RWPE1 (cell line): Measurements from ENCODE around the gene UBE2J2.

Experiments
- CTCF ChIA-PET: fragments of 350-600 bp; sonication (Branson Sonifier 250); formaldehyde crosslinking; extraction: SDS; loops from one replicate; lab custom pipeline; 2021; lab: Yijun Ruan, JAX
- POLR2A ChIA-PET: fragments of 400-600 bp; formaldehyde crosslinking; extraction: SDS; loops from one replicate; lab custom pipeline; 2020; ENCODE audit warnings: antibody characterized with exemption; ENCODE audit not compliant: low non-redundant PET; lab: Yijun Ruan, JAX
- DNase-seq: peaks from one replicate; pipeline ENCODE4 v3.0.0; 2012; ENCODE audit warnings: low spot score
- H3K27ac ChIP-seq: fragments of 450-650 bp; 2 replicates; pipeline ENCODE4 v1.5.1; 2017
- TF ChIP-seq, protein P1 (sequence below): fragments of 450-650 bp; conservative IDR thresholded peaks from 2 replicates; pipeline ENCODE4 v1.5.1; 2017; ENCODE audit warnings: low read depth, mild to moderate bottlenecking

The UBE2J2 gene

DNA sequence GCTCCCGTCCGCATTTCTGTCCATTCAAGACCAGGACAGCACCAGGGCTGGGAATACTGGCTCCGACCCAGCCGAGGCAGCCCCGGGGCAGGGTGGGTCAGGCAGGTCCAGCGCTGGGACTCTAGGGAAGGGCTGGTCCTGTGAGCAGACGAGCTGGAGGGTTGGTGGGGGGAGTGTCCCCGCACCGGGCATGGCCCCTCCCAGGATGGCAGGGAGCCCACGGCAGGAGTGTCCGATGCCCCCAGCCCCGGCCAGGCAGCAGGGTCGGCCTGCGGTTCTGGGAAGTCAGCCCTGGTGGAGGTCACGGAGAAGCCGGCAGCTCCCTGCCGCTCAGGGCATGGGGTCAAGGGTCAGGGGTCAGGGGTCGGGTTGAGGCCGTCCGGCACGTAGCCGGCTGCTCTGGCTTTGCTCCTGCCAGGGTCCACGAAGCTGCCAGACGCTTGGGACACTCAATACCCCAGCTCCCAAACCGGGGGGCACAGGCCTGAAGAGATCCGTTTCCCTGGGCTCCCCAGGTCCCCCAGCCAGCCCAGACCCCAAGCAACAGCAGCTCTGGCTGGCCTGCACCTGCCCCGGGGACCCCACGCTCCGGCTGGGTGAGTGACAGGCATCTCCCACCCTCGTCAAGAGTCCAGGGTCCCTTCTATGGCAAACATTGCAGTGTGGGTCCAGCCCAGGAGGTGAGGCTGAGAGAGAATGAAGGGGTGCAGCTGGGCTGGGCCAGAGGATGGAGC lies 33.9 kb downstream of the UBE2J2 start:
- TF ChIP-seq, protein P1, sequence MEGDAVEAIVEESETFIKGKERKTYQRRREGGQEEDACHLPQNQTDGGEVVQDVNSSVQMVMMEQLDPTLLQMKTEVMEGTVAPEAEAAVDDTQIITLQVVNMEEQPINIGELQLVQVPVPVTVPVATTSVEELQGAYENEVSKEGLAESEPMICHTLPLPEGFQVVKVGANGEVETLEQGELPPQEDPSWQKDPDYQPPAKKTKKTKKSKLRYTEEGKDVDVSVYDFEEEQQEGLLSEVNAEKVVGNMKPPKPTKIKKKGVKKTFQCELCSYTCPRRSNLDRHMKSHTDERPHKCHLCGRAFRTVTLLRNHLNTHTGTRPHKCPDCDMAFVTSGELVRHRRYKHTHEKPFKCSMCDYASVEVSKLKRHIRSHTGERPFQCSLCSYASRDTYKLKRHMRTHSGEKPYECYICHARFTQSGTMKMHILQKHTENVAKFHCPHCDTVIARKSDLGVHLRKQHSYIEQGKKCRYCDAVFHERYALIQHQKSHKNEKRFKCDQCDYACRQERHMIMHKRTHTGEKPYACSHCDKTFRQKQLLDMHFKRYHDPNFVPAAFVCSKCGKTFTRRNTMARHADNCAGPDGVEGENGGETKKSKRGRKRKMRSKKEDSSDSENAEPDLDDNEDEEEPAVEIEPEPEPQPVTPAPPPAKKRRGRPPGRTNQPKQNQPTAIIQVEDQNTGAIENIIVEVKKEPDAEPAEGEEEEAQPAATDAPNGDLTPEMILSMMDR, result no peak
- no peak for DNase-seq
- peak overlapping the region; percentile 21; the same call in 1 of the 2 replicates for H3K27ac ChIP-seq
- CTCF ChIA-PET, result interaction anchor here (0.5 to 1.7 kb wide), 5 partner anchors 10 to 118 kb away, joined by 3 to 11 read pairs (median 6); no protein-coding TSS in a partner anchor
- POLR2A ChIA-PET, result interaction anchor here (1.1 kb wide), 1 partner anchor 11 kb away, joined by 4 read pairs; no protein-coding TSS in a partner anchor

DNA sequence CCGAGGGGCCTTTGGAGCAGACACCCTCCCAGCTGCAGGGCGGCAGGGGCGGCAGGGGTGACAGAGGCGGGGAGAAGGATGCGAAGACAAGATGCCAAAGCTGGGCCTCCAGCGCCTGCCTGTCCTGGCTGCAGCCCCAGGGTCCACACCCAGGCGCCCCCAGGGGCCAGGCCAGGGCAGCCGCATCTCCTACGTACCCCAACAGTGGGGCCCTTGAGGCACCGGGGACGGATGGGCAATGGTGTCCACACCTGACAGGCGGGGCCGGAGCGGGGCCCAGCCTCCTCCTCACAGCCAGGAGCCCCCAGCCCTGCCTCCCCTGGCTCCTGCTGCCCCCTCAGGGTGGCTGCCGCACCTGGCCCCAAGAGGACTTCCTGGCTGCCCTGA lies 34.4 kb downstream of the UBE2J2 start:
- POLR2A ChIA-PET, result interaction anchor here (1.1 kb wide), 1 partner anchor 12 kb away, joined by 4 read pairs; no protein-coding TSS in a partner anchor
- no peak for DNase-seq
- peak overlapping the region; percentile 21; the same call in 1 of the 2 replicates for H3K27ac ChIP-seq
- TF ChIP-seq, protein P1, result no peak
- CTCF ChIA-PET, result interaction anchor here (0.5 to 1.7 kb wide), 4 partner anchors 16 to 117 kb away, joined by 3 to 11 read pairs (median 6); no protein-coding TSS in a partner anchor

DNA sequence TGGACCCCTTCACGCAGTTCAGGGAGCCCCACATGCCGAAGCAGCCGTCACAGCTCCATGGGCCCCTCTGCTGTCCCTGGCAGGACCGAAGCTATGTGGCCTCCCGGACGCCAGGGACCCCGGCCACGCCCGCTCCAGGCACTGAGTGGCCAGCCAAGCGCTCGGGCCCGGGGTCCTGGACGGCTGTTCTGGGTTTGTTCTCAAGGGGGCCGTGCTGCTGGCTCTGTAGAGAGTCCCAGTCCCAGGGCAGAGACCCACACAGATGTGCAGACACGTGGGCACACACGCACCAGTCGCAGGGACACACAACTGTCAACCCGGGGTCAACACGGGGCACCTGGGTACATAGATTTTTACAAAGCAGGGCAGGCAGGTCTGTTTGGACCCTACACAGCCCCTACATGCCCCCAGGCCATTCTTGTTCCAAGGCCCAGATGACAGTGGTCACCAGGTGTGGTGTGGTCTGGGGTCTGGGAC lies 34.9 kb downstream of the UBE2J2 start:
- TF ChIP-seq, protein P1, result no peak
- POLR2A ChIA-PET, result no interaction called here
- no peak for DNase-seq
- peak overlapping the region; percentile 81 for H3K27ac ChIP-seq
- CTCF ChIA-PET, result interaction anchor here (1.2 to 1.7 kb wide), 2 partner anchors 53 to 117 kb away, joined by 6 to 11 read pairs; no protein-coding TSS in a partner anchor

DNA sequence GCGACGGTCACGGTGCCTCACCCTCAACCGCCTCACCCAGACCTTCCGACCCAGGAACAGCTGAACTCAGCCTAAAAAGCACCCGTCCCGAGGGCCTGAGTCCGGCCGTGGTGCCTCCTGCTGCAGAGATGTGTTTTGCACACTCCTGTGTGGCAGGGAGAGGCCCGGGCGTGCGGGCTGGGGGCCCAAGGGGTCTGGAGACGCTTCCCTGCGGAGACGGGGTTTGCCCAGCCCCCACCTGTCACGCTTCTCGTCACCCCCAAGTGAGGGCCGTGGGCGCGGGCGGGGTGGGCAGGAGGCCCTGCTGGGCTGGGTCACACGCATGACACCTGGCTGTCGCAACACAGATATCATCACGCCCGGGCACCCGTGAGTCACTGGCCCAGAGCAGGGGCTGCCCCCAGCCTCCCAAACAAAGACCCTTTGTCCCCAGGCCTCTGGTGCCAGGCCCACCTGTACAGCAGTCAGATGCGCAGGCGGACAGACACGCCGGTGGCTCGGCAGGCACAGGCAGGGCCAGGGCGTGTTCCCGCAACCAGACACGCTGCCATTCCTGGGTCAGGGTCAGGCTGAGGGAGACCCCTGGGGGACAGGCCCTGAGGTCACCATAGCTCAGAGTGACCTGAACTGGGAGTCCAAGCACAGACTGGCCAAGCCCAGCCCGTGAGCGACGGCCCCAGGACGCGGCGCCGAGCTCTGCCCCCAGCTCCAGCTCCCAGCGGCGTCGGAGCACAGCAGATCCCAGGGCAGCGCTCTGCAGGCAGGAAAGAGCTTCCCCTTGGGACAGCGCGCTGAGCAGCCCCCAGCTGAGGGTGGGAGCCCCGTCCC lies 35.6 kb downstream of the UBE2J2 start:
- peak overlapping the region; percentile 81 for H3K27ac ChIP-seq
- POLR2A ChIA-PET, result interaction anchor here (0.9 kb wide), 1 partner anchor 8 kb away, joined by 3 read pairs; no protein-coding TSS in a partner anchor
- CTCF ChIA-PET, result interaction anchor here (1.7 to 2.7 kb wide), 2 partner anchors 53 to 116 kb away, joined by 8 to 11 read pairs; no protein-coding TSS in a partner anchor
- DNase-seq, result no peak
- TF ChIP-seq, protein P1, result no peak

DNA sequence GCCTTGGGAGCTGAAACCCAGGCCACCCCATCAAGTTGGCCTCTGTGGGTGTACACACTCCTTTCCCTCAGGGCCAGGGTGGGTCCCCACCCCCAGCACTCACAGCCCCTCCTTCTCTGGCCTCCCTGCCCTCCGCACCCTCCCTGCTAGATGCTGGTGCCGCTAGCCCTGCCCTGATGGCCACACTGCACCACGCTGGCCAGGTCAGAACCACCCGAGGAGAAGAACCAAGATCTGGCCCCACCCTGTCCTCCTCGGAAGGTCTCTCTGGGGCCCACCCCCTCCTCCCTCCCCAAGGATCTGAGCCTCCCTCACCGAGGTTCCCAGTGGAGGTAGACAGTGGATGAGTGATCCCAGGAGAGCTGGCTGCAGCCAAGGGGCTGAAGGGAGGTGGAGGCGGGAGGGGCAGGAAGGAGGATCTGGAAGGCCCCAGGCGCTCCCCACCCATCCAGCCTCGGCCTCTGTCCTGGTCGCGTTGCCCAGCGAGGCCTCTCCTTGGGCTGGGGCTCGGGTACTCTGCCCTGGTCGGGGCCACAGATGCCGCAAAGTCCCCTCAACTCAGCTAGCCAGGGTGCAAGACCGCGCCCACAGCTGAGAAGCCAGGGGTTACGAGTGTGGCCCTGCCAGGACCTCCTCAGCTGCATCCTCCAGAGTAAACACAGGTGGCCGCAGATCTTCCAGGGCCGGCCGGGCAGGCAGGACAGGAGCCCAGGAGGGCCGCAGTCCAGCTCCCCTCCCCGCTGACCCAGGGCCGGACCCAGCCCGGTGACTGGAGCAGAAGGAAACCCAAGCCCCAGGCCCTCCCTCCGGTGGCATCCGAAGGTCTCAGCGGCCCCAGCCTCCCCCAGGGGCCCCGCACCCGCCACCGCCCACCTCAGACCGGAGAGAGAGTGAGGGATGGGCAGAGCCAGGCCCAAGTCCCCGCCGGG lies 36.4 kb downstream of the UBE2J2 start:
- POLR2A ChIA-PET, result interaction anchor here (0.9 kb wide), 1 partner anchor 9 kb away, joined by 3 read pairs; no protein-coding TSS in a partner anchor
- H3K27ac ChIP-seq, result peak overlapping the region; percentile 81
- TF ChIP-seq, protein P1, result no peak
- CTCF ChIA-PET, result interaction anchor here (0.6 to 2.7 kb wide), 2 partner anchors 115 to 308 kb away, joined by 3 to 8 read pairs; no protein-coding TSS in a partner anchor
- no peak for DNase-seq
